Mucosa of descending colon (tissue), 3 donors: Measurements from ENCODE around the gene FOXP4. TPM values are rescaled to one million over a fixed set of nuclear protein-coding genes. Genes with fewer than 3 reads are reported as not detected.

Experiments
- ATAC-seq: fragments of 200-7000 bp; cut with Tn5 transposase; one replicate; pipeline ENCODE4 v1.9.1; 2020; ENCODE audit warnings: mild to moderate bottlenecking, moderate library complexity
- DNase-seq, 3 donors: peaks; one replicate each; pipeline ENCODE4 v3.0.0-alpha.2; 2020
- H3K36me3 ChIP-seq: fragments of 200-600 bp; one replicate; pipeline ENCODE4 v1.8.0; 2021; ENCODE audit warnings: low read depth, mild to moderate bottlenecking
- H3K4me1 ChIP-seq: fragments of 200-600 bp; one replicate; pipeline ENCODE4 v1.8.0; 2021; ENCODE audit warnings: low read depth, mild to moderate bottlenecking
- H3K4me3 ChIP-seq: fragments of 200-600 bp; one replicate; pipeline ENCODE4 v1.8.0; 2021; ENCODE audit warnings: mild to moderate bottlenecking
- H3K9me3 ChIP-seq: fragments of 200-600 bp; one replicate; pipeline ENCODE4 v1.8.0; 2021; ENCODE audit warnings: mild to moderate bottlenecking
- intact Hi-C, 2 donors: fragments of 100-400 bp; cut with DNase I in 1 of 2; cut with micrococcal nuclease in 1 of 2; formaldehyde crosslinking; loops; one replicate each; pipeline versions ENCODE4 v1.11.0 to v1.11.1; 2022; cut with DNase I, micrococcal nuclease
- total RNA-seq, 3 donors: library from RNA; stranded (reverse); fragmentation: NEBNext Ultra II Directional in 2 of 3; extraction: Animal tissue kit (Norgen Biotek cat#: 25700) in 2 of 3; gene quantifications; one replicate each; pipeline versions ENCODE4 v1.2.1 to v1.2.4, GENCODE V29; 2021 to 2023
- TF ChIP-seq, protein P1 (sequence below): fragments of 200-600 bp; IDR thresholded peaks from one replicate; pipeline ENCODE4 v1.8.0; 2022; ENCODE audit warnings: antibody characterized with exemption, mild to moderate bottlenecking
- donor health status: DM: no; HTN: no; CAD: no; lungs with moderate emphysema.
- donor health status: DM: no; HTN: no; CAD: no.
- donor health status: DM: no; HTN: yes; CAD: no.

Gene FOXP4
- total RNA-seq, 3 donors from 2014 or later, result 31.5 to 34.9 (median 33.8) TPM

DNA sequence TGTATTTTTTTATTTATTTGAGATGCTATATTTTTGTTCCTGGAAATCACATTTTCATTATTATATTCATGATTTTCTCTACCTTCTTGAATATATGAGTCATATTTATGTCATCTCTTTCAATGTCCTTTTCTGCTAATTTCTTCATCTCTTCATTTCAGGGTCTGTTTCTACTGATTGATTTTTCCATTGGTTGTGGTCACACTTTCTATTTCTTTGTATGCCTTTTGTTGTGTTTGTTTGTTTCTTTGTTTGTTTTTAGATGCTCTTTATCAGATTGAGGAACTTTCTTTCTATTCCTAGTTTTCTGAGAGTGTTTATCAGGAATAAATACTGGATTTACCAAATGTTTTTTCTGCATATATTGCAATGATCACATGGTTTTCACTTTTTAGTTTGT is 75.2 kb downstream of the FOXP4 start:
- Histone ChIP-seq H3K36me3 (no peaks in the 10 kb centered on the region), H3K4me3 (no peak overlapping the region), H3K4me1 (peaks cover 4% of the 10 kb centered on the region), H3K9me3 (no peaks in the 10 kb centered on the region)
- no peak for DNase-seq
- TF ChIP-seq, protein P1, sequence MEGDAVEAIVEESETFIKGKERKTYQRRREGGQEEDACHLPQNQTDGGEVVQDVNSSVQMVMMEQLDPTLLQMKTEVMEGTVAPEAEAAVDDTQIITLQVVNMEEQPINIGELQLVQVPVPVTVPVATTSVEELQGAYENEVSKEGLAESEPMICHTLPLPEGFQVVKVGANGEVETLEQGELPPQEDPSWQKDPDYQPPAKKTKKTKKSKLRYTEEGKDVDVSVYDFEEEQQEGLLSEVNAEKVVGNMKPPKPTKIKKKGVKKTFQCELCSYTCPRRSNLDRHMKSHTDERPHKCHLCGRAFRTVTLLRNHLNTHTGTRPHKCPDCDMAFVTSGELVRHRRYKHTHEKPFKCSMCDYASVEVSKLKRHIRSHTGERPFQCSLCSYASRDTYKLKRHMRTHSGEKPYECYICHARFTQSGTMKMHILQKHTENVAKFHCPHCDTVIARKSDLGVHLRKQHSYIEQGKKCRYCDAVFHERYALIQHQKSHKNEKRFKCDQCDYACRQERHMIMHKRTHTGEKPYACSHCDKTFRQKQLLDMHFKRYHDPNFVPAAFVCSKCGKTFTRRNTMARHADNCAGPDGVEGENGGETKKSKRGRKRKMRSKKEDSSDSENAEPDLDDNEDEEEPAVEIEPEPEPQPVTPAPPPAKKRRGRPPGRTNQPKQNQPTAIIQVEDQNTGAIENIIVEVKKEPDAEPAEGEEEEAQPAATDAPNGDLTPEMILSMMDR, result no peak
- no peak for ATAC-seq
- intact Hi-C loops, result no loop called here

DNA sequence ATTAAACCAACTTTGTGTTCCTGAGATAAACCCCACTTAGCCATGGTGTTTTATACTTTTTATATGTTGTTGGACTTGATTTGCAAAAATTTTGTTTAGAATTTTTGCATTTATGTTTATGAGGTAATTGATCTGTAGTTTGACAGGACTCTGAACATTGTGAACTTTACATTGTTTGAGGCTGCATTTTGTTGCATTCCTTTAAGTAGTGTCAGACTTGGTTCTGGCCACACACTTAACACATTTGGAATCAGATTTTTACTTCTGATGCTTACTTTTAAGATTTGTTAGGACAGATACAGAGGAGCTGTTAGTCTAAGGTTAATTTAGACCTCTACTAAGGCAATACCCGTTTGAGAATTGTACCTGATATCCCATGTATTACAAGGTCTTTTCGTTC is 75.6 kb downstream of the FOXP4 start:
- TF ChIP-seq, protein P1, result no peak

DNA sequence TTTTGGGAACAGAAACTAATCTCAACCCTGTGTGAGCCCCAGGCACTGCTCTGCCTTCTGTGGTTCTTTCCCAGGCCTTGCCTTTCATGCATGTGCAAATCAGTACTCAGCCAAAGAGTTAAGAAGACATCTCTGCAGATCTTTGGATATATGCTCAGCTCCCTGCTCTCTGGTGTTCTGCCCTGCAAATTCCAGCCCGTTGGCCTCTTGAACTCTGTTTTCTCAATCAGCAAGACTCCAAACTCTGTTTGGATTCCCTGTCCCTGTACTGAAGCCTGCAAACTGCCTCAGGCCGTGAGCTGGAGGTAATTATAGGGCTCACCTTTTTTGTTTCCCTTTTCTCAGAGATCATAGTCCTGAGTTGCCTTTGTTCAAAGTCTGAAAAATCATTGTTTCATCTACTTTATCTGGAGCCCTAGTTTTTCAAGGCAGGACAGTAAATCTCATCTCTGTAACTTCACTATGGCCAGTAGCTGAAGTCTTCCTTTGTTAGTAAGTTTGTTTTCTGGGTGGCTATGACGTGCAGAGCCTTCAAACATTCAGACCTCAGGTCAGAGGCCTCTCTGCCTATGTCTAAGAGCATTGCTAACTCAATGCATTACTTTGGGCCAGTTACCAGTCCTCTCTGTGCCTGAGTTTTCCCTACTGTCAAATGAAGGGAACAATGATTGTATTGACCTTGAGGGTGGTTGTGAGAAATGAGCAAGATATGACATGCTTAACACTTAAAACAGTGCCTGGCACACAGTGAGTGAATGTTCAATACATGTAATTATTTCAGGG is 76.2 kb downstream of the FOXP4 start:
- no peaks in the 10 kb centered on the region for H3K36me3 ChIP-seq
- no peaks in the 10 kb centered on the region for H3K9me3 ChIP-seq
- H3K4me3 ChIP-seq, result no peak overlapping the region
- no peak for DNase-seq
- intact Hi-C loops, result no loop called here
- peaks cover 4% of the 10 kb centered on the region for H3K4me1 ChIP-seq
- ATAC-seq, result no peak
- TF ChIP-seq, protein P1, result no peak

More for the DNA sequence above, 75.6 kb downstream of the FOXP4 start:
- ATAC-seq (no peak), DNase-seq (no peak)
- H3K4me3 ChIP-seq, result no peak overlapping the region
- H3K9me3 ChIP-seq, result no peaks in the 10 kb centered on the region
- intact Hi-C loops, result no loop called here
- no peaks in the 10 kb centered on the region for H3K36me3 ChIP-seq
- peaks cover 4% of the 10 kb centered on the region for H3K4me1 ChIP-seq

DNA sequence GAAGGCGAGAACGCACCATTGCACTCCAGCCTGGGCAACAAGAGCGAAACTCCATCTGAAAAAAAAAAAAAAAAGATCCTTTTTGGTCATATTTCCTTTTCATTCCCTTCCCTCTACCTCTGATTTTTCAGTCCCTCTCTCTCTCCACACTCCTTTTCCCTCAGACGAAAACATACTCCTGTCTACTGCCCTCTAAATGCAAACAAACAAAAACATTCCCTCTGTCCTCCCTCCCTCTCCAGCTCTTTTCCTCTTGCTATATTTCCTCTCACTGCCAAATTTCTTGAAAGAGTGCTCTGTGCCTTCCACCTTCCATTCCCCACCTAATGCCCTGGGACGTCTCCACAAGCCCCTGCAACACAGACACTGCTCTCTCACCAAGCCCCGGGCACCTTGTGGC is 77.1 kb downstream of the FOXP4 start:
- Histone ChIP-seq H3K9me3 (no peaks in the 10 kb centered on the region), H3K4me1 (peaks cover 4% of the 10 kb centered on the region), H3K4me3 (no peak overlapping the region), H3K36me3 (no peaks in the 10 kb centered on the region)
- TF ChIP-seq, protein P1, result no peak
- DNase-seq (no peak), ATAC-seq (no peak)
- intact Hi-C loops, result no loop called here

DNA sequence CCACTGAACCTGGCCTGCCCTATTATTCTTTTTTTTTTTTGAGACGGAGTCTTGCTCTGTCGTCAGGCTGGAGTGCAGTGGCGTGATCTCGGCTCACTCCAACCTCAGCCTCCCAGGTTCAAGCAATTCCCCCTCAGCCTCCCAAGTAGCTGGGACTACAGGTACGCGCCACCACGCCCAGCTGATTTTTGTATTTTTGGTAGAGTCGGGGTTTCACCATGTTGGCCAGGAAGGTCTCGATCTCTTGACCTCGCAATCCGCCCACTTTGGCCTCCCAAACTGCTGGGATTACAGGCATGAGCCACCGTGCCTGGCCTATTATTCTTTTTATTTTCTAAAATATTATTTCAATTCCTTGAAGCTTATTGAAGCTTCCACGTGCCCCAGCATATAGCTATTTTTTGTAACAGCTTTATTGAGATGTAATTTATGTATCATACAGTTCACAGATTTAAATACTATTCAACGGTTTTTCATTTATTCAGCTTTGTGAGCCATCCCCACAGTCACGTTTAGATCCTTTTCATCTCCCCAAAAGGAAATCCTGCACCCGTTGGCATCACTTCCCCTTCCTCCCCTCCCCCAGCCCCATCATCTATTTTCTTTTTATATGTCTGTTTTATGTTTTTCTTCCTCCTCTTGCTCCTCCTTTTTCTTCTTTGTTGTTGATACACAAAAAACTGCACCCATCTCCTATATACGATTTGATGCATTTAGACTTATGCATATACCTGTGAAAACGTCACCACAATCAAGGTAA is 78.6 kb downstream of the FOXP4 start:
- Histone ChIP-seq H3K4me3 (no peak overlapping the region), H3K36me3 (no peaks in the 10 kb centered on the region), H3K4me1 (peaks cover 4% of the 10 kb centered on the region), H3K9me3 (no peaks in the 10 kb centered on the region)
- DNase-seq (no peak), ATAC-seq (no peak)
- intact Hi-C loops, result no loop called here
- TF ChIP-seq, protein P1, result no peak
